Hepatocyte (in vitro differentiated cells): ENCODE results near the gene VSIR.

ENCODE experiments used
- CTCF ChIP-seq: fragments of 200-600 bp; sonication (generic); IDR thresholded peaks from 2 replicates; pipeline ENCODE4 v1.5.1; 2016; ENCODE audit warnings: antibody characterized with exemption, mild to moderate bottlenecking; ENCODE audit not compliant: poor library complexity
- EZH2 ChIP-seq: fragments of 200-600 bp; sonication (generic); IDR thresholded peaks from 2 replicates; pipeline ENCODE4 v1.6.1; 2016; ENCODE audit warnings: antibody characterized with exemption, mild to moderate bottlenecking, borderline replicate concordance

GRCh38 chr10:71708301-71708703, 65.0 kb downstream of the VSIR start:
- TF ChIP-seq CTCF (peak; percentile 97), EZH2 (no peak)
